OCI-LY1 (cell line): ENCODE results near the gene SLC35A5.
A peak's percentile ranks its signal among the peaks of the same experiment; 100 is the strongest.

Source experiments
- H2AFZ ChIP-seq: fragments of 200-600 bp; sonication (generic), shearing (Covaris generic); 2 replicates; pipeline ENCODE4 v1.6.0; 2014; ENCODE audit warnings: antibody characterized with exemption, mild to moderate bottlenecking, low read length
- H3F3A ChIP-seq: fragments of 200-600 bp; sonication (generic), shearing (Covaris generic); 2 replicates; pipeline ENCODE4 v1.6.0; 2014; ENCODE audit warnings: mild to moderate bottlenecking, antibody characterized with exemption, low read length, moderate library complexity; ENCODE audit not compliant: insufficient read depth
- H3K27ac ChIP-seq: fragments of 200-600 bp; sonication (generic); 2 replicates; pipeline ENCODE4 v1.5.1; 2014; ENCODE audit warnings: low read length, mixed run types, mild to moderate bottlenecking, low read depth; ENCODE audit not compliant: poor library complexity, severe bottlenecking
- H3K27me3 ChIP-seq: fragments of 200-600 bp; sonication (generic); 2 replicates; pipeline ENCODE4 v1.6.0; 2014; ENCODE audit warnings: antibody characterized with exemption, mild to moderate bottlenecking, low read length, moderate library complexity; ENCODE audit not compliant: insufficient read depth
- H3K36me3 ChIP-seq: fragments of 200-600 bp; sonication (generic); 2 replicates; pipeline ENCODE4 v1.6.1; 2014; ENCODE audit warnings: mild to moderate bottlenecking, antibody characterized with exemption, low read length, moderate library complexity, mixed read lengths; ENCODE audit not compliant: insufficient read depth
- H3K4me1 ChIP-seq: fragments of 200-600 bp; sonication (generic); 2 replicates; pipeline ENCODE4 v1.5.1; 2014; ENCODE audit warnings: mild to moderate bottlenecking, low read length, moderate library complexity; ENCODE audit not compliant: insufficient read depth, severe bottlenecking
- H3K4me2 ChIP-seq: fragments of 200-600 bp; sonication (generic), shearing (Covaris generic); 2 replicates; pipeline ENCODE4 v1.6.1; 2014; ENCODE audit warnings: low read length
- H3K4me3 ChIP-seq: fragments of 200-600 bp; sonication (generic); 2 replicates; pipeline ENCODE4 v1.5.1; 2014; ENCODE audit warnings: low read length, low read depth, mild to moderate bottlenecking, mixed read lengths; ENCODE audit not compliant: poor library complexity, severe bottlenecking
- H3K79me2 ChIP-seq: fragments of 200-600 bp; shearing (Covaris generic); 2 replicates; pipeline ENCODE4 v1.6.1; 2016; ENCODE audit warnings: mixed run types, low read length, mixed read lengths; ENCODE audit not compliant: insufficient read depth
- H3K9ac ChIP-seq: fragments of 200-600 bp; sonication (generic), shearing (Covaris generic); 2 replicates; pipeline ENCODE4 v1.6.1; 2014; ENCODE audit warnings: mild to moderate bottlenecking, low read length, mixed read lengths
- H3K9me2 ChIP-seq: fragments of 200-600 bp; sonication (generic), shearing (Covaris generic); 2 replicates; pipeline ENCODE4 v1.6.1; 2014; ENCODE audit warnings: low read depth, mild to moderate bottlenecking, low read length, mixed read lengths
- H3K9me3 ChIP-seq: fragments of 200-600 bp; shearing (Covaris generic); 2 replicates; pipeline ENCODE4 v1.6.1; 2014; ENCODE audit warnings: low read length, mixed read lengths
- H4K20me1 ChIP-seq: fragments of 200-600 bp; sonication (generic), shearing (Covaris generic); 2 replicates; pipeline ENCODE4 v1.6.0; 2016; ENCODE audit warnings: mild to moderate bottlenecking, low read length; ENCODE audit not compliant: insufficient read depth
- EZH2 ChIP-seq: fragments of 200-600 bp; sonication (generic), shearing (Covaris generic); IDR thresholded peaks from 2 replicates; pipeline ENCODE4 v1.8.0; 2017; ENCODE audit warnings: borderline replicate concordance, mixed run types, mild to moderate bottlenecking, antibody characterized with exemption, low read length, moderate library complexity, mixed read lengths
- TF ChIP-seq, protein P1 (sequence below): fragments of 200-600 bp; sonication (generic), shearing (Covaris generic); IDR thresholded peaks from 2 replicates; pipeline ENCODE4 v1.5.1; 2017; ENCODE audit warnings: mild to moderate bottlenecking, antibody characterized with exemption, low read length, moderate library complexity, mixed read lengths

Gene SLC35A5

GRCh38 chr3:112555535-112556170 is 6.2 kb upstream of the SLC35A5 start:
- Histone ChIP-seq H2AFZ (no peak overlapping the region), H3K27me3 (no peaks in the 10 kb centered on the region), H3K79me2 (peaks cover 81% of the 10 kb centered on the region), H4K20me1 (no peaks in the 10 kb centered on the region), H3K9ac (no peak overlapping the region), H3K9me2 (no peaks in the 10 kb centered on the region), H3K4me2 (no peak overlapping the region), H3K27ac (no peak overlapping the region), H3K9me3 (0 out of 2 replicates have a peak, but pooled peaks cover 3% of the 10 kb centered on the region), H3K36me3 (peaks cover 65% of the 10 kb centered on the region), H3K4me1 (peaks cover 19% of the 10 kb centered on the region), H3K4me3 (no peak overlapping the region), H3F3A (no peaks in the 10 kb centered on the region)
- TF ChIP-seq, protein P1, sequence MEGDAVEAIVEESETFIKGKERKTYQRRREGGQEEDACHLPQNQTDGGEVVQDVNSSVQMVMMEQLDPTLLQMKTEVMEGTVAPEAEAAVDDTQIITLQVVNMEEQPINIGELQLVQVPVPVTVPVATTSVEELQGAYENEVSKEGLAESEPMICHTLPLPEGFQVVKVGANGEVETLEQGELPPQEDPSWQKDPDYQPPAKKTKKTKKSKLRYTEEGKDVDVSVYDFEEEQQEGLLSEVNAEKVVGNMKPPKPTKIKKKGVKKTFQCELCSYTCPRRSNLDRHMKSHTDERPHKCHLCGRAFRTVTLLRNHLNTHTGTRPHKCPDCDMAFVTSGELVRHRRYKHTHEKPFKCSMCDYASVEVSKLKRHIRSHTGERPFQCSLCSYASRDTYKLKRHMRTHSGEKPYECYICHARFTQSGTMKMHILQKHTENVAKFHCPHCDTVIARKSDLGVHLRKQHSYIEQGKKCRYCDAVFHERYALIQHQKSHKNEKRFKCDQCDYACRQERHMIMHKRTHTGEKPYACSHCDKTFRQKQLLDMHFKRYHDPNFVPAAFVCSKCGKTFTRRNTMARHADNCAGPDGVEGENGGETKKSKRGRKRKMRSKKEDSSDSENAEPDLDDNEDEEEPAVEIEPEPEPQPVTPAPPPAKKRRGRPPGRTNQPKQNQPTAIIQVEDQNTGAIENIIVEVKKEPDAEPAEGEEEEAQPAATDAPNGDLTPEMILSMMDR, result no peak
- TF ChIP-seq EZH2, result no peak

DNA sequence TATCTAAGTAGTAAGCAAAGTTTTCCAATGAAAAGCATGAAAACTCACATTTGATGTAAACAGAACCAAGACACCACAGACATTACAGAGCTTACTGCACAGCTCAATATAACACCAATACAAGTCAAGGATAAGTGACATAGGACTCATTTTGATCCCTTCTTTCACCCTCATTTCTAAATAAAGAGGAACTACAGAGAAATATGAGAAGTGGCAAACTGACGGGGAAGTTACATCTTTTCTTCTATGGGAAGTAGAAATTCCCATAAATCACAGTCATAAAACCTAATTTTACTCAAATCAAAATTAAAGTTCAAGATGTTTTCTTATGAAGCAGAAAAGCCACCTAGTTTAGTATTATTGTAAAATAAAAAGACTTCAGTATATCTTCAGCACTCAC is 3.9 kb upstream of the SLC35A5 start:
- H2AFZ ChIP-seq, result no peak overlapping the region

GRCh38 chr3:112560307-112560706 is 1.5 kb upstream of the SLC35A5 start:
- peaks cover 26% of the 10 kb centered on the region for H3K36me3 ChIP-seq
- no peaks in the 10 kb centered on the region for H3K9me3 ChIP-seq
- no peak for TF ChIP-seq EZH2
- TF ChIP-seq, protein P1, result no peak
- H2AFZ ChIP-seq, result no peak overlapping the region
- peak overlapping the region; percentile 99 for H3K4me3 ChIP-seq
- H3K9me2 ChIP-seq, result no peaks in the 10 kb centered on the region
- H3F3A ChIP-seq, result no peaks in the 10 kb centered on the region
- H3K4me1 ChIP-seq, result peaks cover 32% of the 10 kb centered on the region
- peaks cover 46% of the 10 kb centered on the region for H3K79me2 ChIP-seq
- H3K9ac ChIP-seq, result peak overlapping the region; percentile 79
- H3K4me2 ChIP-seq, result peak overlapping the region; percentile 73
- no peaks in the 10 kb centered on the region for H4K20me1 ChIP-seq
- H3K27ac ChIP-seq, result peak overlapping the region; percentile 83
- H3K27me3 ChIP-seq, result no peaks in the 10 kb centered on the region

More for the DNA sequence above, 3.9 kb upstream of the SLC35A5 start:
- Histone ChIP-seq H3K79me2 (peaks cover 69% of the 10 kb centered on the region), H3K4me3 (no peak overlapping the region), H3F3A (no peaks in the 10 kb centered on the region), H3K27ac (no peak overlapping the region), H3K9ac (no peak overlapping the region), H3K27me3 (no peaks in the 10 kb centered on the region), H3K36me3 (peaks cover 42% of the 10 kb centered on the region), H3K4me1 (peaks cover 20% of the 10 kb centered on the region), H3K9me3 (0 out of 2 replicates have a peak, but pooled peaks cover 3% of the 10 kb centered on the region), H4K20me1 (no peaks in the 10 kb centered on the region), H3K4me2 (no peak overlapping the region), H3K9me2 (no peaks in the 10 kb centered on the region)
- TF ChIP-seq EZH2, result no peak
- TF ChIP-seq, protein P1, result no peak
